HG02981 (cell line): ENCODE results near the gene SPDYE5.
"Not testable (repeated sequence)": the region's sequence is repeated elsewhere in the genome, so short reads cannot be mapped to it uniquely, and the experiment has no call there.

Experiments used
- ATAC-seq: cut with Tn5 transposase; IDR thresholded peaks from one replicate; pipeline ENCODE4 v1.9.1; 2021; ENCODE audit warnings: mild to moderate bottlenecking, moderate library complexity; ENCODE audit not compliant: unreplicated experiment

SPDYE5 gene

GRCh38 chr7:75492020-75492419, at the start of gene SPDYE5:
SPDYE5 (plus strand) TSS chr7:75492320; CDS start chr7:75494048, 1,728 bp downstream.
- not testable (repeated sequence) for ATAC-seq

DNA sequence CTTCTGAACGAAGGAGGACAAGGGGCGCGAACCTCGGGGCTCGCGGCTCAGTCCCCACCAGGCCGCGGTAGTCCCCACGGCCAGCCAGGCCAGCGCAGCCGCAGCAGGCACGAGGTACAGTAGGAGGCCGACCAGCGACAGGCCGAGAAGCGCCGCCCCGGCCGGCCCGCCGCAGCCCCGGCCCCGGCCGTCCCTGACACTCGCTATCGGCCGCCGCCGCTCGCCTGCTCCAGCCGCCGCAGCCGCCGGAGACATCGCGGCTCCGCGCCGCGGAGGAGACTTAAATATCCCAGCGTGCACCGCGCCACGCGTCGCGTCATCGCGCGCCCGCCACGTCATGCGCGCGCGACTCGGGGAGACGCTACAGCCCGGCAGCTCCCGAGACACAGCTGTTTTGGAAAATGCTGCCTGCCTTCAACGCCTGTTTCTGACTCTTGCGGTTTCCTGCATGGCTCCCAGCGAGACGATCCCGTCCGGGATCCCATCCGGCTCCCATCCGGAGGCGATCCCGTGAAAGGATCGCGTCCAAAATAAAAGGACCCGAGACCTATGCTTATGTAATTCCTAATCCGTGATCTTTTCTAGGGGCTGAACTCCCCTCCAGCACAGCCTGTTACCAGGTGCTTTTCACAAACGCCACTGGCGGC, 49.5 kb upstream of the SPDYE5 start:
- ATAC-seq = peak; percentile 85

- not testable (repeated sequence) for ATAC-seq
Observed at GRCh38 chr7:75449946-75450345, 42.2 kb upstream of the SPDYE5 start.

- peak; percentile 84 for ATAC-seq
Observed at GRCh38 chr7:75452494-75452955, 39.6 kb upstream of the SPDYE5 start.

GRCh38 chr7:75456403-75456802, 35.7 kb upstream of the SPDYE5 start:
- not testable (repeated sequence) for ATAC-seq

GRCh38 chr7:75458034-75458433, 34.1 kb upstream of the SPDYE5 start:
- not testable (repeated sequence) for ATAC-seq

- ATAC-seq = not testable (repeated sequence)
Observed at GRCh38 chr7:75460541-75460940, 31.6 kb upstream of the SPDYE5 start.

- not testable (repeated sequence) for ATAC-seq
Observed at GRCh38 chr7:75470166-75470565, 22.0 kb upstream of the SPDYE5 start.

- ATAC-seq = not testable (repeated sequence)
Observed at GRCh38 chr7:75477457-75477856, 14.7 kb upstream of the SPDYE5 start.

GRCh38 chr7:75480313-75480712, 11.8 kb upstream of the SPDYE5 start:
- ATAC-seq = not testable (repeated sequence)

- not testable (repeated sequence) for ATAC-seq
Observed at GRCh38 chr7:75485355-75485978, 6.7 kb upstream of the SPDYE5 start.

DNA sequence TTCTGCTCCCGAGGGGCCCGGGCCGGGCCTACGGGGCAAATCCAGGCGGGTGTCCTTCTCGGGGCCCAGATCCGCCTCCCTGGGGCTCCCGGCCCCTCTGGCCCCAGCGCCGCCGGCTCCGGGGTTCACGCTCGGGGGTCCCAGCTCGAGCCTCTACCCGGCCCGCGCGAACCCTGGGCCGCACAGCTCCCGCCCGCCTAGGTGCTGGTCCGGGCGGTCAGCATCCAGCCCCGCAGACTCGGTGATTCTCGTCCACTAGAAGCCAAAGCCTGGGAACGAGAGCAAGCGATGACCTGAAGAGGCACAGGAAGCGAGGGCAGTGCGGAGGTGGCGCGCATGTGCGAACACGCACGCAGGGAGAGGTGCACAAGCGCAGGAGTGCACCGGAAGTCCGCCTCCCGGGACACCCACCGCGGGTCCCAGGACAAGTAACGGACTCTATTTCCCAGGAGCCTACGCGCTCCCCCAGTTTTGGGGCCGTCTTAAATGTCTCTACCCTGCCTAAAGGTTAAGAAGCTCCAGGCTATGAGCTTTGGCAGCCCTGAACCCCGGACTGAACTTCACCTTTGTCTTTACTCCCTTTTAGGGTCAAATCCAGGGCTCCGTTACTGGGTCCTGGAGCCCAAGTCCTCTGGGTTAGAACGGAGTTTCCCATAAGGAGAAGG, 6.0 kb upstream of the SPDYE5 start, which contains the start of gene POM121C:
Gene POM121C (minus strand): TSS at position 321 of the 665 bp plus-strand sequence. CDS start 44,803 bp downstream, outside the sequence.
- ATAC-seq = peak; percentile 98

DNA sequence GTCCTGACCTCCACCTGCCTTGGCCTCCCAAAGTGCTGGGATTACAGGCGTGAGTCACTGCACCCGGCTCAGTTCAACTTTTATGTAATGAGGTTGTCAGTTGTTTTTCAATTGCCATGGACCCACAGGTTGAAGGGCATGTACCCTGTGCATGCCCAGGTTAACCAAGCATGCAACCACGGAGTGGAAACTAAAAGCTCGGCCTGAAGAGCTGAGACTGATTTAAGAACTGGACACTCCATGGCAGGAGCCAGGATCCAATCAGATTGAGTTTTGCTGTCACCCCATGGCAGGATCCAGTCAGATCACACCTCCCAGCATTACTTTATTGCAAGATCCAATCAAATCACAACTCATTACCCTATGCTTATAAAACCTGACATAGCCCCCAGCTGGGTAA, 16.9 kb downstream of the SPDYE5 start:
- not testable (repeated sequence) for ATAC-seq

DNA sequence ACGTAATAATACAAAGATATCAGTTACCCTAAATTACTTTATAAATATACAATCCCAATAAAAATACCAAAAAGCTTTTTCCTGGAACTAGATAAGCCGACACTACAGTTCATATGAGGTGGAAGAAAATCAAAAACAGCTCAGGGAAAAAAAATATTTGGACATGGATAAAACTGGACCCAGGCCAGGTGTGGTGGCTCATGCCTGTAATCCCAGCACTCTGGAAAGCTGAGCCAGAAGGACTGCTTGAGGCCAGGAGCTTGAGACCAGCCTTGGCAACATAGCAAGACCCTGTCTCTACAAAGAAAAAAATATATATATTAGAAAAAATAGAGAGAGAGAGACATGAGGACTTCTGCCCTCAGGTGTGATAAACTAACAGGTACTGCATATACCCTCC, 26.7 kb downstream of the SPDYE5 start:
- ATAC-seq = not testable (repeated sequence)

DNA sequence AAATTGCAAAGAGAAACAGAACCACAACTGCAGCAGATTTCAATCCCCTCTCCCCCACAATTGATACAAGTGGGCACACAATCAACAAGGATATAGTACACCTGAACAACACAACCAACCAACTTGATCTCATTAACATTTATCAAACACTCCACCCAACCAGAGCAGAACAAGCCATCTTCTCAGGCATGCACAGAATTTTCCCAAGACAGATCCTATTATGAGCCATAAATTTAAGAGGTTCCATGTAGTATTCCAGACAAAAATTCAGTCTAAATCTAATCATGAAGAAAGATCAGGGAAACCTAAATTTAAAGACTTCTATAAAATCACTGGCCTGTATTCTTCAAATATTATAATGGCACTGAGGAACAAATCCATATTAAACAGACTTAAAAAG, 29.6 kb downstream of the SPDYE5 start:
- ATAC-seq = not testable (repeated sequence)

GRCh38 chr7:75527224-75527722, 35.2 kb downstream of the SPDYE5 start:
- ATAC-seq = not testable (repeated sequence)

- ATAC-seq = no peak
Observed at GRCh38 chr7:75531359-75531821, 39.3 kb downstream of the SPDYE5 start.

DNA sequence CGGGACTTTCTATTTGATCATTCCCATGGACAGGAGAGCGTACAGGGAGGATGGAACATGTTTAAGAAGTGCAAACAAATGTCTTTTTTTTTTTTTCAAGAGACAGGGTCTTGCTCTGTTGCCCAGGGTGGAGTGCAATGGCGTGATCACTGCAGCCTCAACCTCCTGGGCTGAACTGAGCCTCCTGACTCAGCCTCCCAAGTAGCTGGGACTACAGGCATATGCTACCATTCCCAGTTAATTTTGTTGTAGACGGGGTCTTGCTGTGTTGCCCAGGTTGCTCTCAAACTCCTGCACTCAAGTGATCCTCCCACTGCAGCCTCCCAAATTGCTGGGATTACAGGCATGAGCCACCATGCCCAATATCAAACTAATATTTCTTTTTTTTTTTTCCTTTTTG, 40.5 kb downstream of the SPDYE5 start:
- no peak for ATAC-seq

DNA sequence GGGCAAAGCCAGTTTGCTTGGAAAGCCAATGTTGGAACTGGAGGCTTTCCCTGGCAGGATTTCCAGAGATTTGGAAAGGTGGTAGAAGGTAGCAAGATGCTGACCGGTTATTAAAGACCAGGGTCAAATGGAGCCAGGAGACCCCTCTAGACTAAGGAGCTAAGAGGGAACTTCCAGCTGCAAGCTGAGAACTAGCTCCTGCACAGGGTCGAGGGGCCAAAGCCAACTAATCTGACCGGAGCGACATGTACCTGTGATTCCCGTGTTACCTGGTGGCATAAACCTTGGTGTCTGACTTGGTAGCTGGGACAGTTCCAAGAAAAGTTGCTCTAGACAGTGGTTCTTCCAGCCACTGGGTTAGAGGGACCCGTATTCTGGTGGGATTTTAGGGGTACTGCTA, 41.8 kb downstream of the SPDYE5 start:
- no peak for ATAC-seq

DNA sequence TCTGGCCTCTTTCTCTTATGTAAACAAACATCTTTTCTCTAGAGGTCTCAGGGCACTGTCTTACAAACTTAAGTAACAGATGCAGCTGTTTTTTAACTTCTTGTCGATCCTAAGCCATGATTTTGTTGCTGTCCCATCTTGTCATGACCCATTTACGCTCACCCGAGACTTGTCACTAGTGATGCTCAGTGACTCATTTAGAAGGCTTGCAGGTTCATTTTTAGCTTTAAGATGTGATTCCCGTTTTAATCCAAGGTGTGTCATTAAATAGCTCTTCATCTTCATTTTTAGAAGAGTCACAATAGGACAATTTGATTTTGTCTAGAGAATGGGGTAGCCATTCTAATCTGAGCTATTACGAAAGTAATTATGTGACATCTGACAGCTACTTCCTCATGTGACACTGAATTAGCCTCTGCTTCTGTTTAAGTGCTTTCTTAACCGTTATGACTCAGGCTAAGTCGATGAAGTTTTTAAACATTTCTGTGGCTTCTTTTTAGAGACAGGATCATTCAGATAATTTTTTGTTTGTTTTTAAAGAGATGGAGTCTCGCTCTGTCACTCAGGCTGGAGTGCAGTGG, 42.7 kb downstream of the SPDYE5 start:
- ATAC-seq = no peak

DNA sequence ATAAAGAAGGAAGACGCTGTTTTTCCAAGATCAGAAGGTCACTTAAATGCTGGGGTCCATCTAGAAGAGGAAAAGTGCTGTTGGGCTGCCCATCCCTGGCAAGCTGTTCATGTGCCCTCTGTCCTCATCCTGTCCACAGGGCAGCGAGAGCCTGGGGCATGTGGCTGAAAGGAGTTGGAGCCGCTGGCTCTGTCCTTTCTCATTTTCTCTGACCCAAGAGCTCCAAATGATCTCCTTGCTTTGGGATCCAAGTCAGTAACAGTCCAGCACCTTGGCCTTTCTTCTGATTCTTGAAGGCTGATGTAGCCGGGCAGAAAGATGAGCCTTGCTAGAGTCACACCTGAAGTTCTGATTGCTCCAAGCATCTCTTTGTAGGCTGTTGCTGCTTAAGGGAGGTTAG, 44.4 kb downstream of the SPDYE5 start:
- ATAC-seq = no peak
